Measurements from ENCODE around the gene ENGASE.

ENGASE gene

DNA sequence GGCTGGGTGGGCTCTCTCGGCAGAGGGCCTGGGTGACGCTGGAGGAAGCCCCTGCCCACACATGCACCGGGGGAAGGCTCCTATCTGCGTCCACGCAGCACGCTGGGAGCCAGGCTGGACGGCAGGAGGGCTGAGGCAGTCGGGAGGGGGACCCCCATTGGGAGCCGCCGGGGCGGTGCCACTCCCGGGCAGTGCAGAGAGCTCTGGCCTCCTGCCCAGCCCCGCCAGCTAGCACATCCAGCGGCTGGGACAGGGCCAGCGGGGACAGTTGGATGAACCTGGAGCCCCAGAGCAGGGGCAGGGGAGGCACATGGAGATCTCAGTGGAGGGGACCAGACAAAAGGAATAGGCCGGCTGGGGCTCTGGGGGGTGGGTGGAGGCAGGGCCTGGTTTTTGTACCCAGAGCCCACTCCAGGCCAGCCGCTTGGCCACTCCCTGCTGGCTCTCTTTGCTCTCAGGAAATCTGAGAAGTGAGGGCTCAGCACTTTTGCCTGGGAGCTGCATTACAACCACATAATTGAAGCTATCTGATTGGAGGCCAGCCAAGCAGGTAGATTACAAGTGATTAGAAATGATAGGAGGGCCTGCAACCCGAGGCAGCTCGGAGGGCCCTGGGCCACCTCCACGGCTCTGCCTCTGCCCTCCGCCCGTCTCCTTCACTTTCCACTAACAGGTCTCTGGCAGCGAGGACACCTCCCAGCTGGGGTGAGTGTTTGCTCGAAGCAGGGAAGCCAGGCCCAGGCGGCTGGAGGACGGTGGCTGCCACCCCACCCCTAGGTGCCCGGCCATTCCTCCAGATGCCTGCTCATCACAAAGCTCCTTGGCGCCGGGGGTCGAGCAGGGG lies 40.1 kb downstream of the ENGASE start:
- DNase-seq (ENCODE audit: low spot score): no peak

DNA sequence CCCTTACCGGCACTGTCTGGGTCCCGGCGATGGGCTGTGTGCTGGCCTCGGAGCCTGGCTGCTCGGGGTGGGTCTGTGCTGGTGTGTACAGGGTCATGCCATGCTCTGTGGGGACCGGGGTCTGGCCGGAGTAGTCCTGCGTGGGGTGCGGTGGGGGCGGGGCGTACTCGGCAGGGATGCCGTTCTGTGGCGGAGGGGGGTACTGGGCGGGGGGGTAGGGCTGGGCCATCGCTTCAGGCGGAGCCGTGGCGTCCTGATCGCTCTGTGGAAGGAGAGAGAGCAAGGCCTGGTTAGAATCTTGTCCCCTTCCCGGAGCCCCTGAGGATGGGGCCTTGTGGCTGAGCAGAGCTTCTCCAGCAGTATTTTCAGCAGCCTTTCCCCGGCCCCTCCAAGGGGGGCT lies 40.9 kb downstream of the ENGASE start:
- no peak for DNase-seq (ENCODE audit: low spot score)

DNA sequence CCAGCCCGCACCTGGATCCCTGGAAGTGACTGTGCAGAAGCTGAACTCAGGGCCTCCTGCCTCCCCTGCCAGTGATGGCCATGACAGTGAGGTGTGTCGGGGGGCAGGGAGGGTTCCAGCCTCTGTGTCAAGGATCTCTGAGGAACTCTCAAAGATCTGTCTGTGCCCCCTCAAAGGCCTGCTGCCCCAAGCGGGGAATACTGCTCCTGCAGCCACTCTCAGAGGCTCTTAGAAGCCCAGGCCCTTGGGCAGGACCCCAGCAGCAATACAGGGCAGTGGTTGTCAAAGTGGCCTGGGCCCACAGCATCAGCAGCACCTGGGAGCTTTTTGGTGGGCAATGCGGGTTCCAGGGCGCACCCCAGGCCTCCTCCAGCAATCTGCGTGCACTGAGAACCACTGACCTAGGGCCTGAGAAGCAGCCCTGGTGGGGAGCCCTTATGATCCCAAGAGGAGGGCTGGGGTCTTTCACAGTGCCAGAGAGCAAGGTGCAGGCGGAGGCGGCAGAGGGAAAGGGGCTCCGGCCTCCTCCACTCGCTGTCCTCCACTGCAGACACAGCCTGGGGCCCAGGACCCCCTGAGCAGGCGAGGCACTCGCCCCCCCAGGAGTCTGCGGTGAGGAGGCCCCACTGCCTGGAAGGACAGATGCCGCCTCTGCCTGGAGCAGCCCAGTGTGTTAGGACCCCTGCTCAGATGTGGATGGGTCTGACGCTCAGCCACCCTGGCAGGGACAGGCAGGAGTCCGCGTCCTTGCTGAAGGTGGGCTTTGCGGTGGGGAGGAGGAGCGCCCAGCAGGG lies 42.1 kb downstream of the ENGASE start:
- no peak for DNase-seq (ENCODE audit: low spot score)

DNA sequence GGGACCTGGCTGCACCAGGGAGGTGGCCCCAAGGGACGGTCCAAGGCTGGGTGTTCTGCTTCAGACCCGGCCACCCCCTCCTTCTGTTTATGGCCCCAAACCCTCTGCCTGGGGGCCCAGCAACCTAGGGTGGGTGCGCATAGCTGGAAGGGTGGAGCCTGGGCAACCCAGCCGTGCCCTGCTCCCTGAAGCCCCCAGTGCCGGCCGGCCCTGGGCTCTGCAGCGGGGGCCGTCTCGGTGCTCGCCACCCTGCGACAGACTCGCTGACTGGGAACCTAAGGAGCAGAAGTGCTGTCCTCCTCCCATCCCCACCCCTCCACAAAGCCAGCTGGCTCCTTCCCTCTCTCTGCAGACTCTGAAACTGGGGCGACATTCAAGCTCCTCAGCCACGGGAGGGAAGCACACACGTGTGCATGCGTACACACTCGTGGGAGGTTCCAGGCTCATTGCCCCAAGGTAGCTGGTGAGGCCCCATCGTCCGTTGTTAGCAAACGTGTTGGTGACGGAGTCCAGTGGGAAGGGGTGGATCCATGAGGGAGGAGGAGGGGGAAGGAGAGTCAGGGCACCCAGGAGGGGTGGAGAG lies 43.4 kb downstream of the ENGASE start:
- DNase-seq (ENCODE audit: low spot score): no peak

GRCh38 chr17:79118924-79119323 lies 44.3 kb downstream of the ENGASE start:
- DNase-seq (ENCODE audit: low spot score): no peak

GRCh38 chr17:79120259-79120658 lies 45.6 kb downstream of the ENGASE start:
- no peak for DNase-seq (ENCODE audit: low spot score)

GRCh38 chr17:79123988-79124387 lies 49.4 kb downstream of the ENGASE start:
- no peak for DNase-seq (ENCODE audit: low spot score)

- DNase-seq (ENCODE audit: low spot score): no peak
These were observed 50.0 kb downstream of the ENGASE start for GRCh38 chr17:79124513-79125209.

GRCh38 chr17:79125503-79125902 lies 50.9 kb downstream of the ENGASE start:
- DNase-seq (ENCODE audit: low spot score): no peak

GRCh38 chr17:79126139-79126538 lies 51.5 kb downstream of the ENGASE start:
- no peak for DNase-seq (ENCODE audit: low spot score)

DNA sequence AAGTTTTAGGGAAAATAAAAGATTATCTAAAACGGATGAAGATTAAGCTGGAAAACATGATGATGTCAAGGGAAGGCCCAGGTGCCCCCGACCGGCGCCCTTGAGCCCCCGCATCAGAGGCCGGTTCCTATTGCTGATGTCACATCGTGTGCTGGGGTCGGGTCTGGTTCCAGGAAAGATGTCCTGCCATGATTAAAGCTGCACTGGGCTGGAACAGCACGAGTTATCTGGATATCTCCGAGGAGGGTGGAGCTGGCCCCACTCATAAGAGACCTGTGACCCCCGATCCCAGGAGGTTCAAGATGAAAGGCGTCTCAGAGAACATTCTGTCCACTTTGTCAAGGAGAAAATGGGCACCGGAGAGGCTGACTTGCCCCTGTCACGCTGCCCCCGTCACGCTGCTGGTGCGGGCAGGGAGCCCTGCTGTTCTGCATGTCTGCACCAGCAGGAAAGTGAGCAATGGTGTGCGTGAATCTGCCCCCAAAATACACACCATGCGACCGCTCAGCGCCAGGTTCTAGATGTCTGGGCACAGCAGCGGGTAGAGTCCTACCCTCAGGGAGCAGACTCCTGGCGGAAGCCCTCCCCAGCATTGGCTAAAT lies 53.0 kb downstream of the ENGASE start:
- DNase-seq (ENCODE audit: low spot score): no peak

- no peak for DNase-seq (ENCODE audit: low spot score)
These were observed 54.9 kb downstream of the ENGASE start for GRCh38 chr17:79129523-79129922.

DNA sequence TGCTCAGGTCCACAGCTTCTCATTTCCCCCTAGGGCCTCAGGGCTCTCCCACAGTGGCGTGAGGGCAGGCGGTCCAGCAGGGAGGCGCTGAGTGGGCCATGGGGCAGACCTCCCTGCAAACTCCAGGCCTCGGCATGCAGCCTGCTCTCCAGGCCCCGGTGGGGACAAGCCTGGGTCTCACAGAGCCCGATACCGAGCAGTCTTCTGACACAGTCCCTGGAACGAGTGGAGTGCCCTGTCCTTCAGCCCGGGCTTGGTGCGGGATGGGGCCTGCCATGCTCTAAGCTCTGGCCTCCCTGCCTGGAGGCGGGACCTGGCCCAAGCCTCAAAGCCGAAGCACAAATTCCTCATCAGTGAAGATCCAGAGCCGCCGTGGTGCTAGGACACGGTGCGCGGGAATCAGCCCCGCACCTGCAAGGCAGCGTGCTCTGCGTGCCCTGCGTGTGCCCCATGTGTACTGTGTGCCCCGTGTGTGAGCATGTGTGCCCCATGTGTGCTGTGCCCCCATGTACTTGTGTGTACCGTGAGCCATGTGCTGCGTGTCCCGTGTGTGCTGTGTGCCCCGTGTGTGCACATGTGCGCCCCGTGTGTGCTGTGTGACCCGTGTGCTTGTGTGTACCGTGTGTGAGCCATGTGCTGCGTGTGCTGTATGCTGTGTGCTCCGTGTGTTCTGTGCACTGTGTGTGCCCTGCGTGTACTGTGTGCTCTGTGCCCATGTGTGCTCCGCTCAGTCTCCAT lies 56.1 kb downstream of the ENGASE start:
- no peak for DNase-seq (ENCODE audit: low spot score)

GRCh38 chr17:79131274-79131635 lies 56.6 kb downstream of the ENGASE start:
- no peak for DNase-seq (ENCODE audit: low spot score)

DNA sequence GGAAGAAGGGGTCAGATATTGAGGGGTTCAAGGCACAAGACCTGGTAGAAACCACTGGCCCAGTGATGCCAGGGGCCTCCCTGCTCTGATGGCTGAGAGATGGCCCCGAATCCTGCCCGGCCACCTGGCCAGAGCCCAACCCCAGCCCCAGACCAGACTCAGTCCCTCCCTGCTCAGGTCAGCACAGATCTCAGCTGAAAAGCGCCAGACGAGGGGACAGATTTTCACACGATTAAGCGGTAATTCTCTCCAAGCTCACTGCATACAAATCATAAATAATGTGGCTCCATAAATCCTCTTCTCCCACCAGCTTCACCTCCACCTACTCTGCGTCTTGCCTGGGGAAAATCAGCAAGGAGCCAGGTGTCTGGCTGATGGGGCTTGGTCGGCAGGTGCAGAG lies 57.1 kb downstream of the ENGASE start:
- DNase-seq (ENCODE audit: low spot score): no peak

DNA sequence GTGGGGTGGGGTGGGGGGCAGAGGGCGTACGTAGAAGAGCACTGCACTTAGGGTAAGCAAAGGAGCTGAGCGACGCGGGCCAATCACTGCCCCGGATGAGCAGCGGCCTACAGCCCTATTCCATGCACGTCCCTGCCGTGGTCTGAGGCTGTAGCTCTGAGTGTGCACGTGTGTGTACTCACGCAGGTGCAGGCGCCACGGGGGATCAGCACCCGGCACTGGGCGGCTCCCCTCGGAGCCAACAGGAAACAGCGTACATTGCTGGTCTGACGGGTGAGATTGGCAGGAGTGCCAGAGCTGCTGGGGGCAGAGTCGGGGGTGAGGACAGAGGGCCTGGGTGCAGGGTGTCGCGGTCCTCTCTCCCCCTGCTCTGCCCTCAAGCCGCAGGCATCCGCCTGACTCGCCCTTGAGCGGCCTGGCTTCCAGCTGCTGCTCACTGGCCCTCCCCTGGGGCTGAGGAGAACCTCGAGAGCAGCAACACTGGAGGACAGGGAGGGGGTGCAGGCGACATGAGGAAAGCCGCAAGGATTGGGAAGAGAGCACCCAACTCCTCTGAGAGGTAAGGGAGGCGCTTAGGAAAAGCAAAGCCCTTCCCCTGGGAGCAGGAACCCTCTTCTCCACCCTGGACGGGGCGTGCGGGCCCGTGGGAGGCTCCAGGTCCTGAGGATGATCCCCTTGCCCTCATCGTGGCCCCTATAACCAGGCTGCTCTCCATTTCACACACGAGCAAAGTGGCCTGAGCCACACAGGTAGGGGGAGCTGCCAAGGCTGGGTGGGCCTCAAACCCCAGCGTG lies 57.8 kb downstream of the ENGASE start:
- DNase-seq (ENCODE audit: low spot score): no peak

DNA sequence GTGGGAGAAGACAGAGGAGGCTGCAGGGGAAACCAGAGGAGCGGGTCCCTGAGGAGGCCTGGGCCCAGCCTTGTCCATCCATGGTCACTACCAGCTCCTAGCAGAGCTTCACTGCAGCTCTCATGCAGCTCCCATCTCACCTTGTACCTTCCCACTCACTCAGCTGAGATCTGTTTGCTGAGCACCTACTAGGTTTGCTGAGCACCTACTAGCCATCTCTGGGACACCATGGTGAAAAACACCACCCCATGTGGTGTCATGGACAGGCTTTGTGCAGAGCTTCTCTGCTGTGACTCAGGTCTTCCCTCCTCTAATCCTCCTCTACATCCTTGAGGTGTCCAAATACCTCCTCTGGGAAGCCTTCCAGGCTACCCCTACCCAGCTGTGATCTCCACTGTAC lies 58.6 kb downstream of the ENGASE start:
- no peak for DNase-seq (ENCODE audit: low spot score)

DNA sequence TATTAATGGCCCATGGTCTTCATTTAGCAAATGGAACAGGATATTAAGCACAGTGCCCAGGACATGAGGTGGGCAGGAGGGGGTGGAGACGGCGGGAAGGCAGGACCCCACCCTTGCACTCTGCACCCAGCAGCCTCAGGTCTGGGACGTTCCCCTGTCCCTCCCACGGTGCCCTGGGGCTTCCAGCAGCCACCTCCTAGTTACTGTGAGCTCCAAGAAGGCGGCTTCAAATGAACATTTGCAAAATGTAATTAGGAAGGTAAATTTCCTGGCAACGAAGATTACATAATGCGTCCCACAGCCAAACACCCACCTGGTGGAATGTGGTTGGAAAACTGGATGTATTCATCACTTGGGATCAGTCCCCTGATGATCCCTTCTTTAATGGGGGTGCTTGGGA lies 59.4 kb downstream of the ENGASE start:
- DNase-seq (ENCODE audit: low spot score): no peak

DNA sequence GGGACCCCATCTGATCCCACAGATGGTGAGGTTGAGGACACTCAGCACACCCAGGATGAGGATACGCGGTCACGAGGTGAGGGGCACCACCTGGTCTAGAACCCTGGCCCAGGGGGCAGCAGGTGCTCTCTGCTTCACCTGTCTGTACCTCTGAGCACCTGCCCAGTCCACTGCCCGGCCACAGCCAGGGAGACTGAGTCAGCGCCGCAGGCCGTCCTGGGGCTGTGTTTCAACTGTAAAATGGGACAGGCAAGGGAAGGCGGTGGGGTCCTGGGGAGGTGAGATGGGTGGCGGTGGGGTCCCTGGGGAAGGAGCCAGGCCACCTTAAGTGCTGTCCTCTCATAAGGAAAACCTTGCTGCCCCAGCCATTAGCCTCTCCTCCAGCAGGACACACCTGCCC lies 60.4 kb downstream of the ENGASE start:
- DNase-seq (ENCODE audit: low spot score): no peak

DNA sequence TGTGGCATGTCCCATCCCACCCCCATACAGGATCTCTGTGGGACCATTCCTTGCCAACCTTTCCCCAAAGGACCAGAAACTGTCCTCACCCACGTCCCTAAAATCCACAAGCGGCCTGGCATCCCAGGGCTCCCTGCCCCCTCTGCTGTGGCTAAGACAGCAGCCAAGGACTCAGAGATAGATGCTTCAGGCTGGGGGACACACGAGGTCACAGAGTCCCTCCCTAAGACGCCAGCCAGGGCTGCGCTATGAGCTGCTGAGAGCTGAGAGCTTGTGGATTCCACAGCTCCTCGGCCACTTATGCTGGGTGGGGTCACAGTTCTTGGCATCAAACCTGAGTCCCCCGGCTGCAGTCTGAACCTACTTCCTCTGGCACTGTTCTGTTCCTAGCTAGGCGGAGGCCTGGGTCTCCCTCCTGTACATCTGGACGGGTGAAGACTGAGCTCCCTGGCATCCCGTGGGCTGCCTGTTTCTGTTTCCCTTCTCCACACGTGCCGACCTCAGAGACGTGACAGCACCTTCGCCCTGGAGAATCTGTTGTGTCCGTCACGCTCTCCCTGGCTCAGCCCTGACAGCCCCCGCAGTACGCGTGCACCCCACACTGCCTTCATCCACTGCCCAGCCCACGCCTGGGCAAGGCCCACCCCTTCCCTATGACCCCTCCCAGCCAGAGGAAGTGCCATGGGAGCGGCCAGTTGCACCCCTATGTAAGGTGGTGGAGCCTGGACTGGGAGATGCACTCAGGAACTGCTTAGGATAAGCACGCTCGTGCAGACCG lies 61.2 kb downstream of the ENGASE start:
- no peak for DNase-seq (ENCODE audit: low spot score)
